IPS-15b (cell line): ENCODE data around the gene GET4.

Experiments used
- H3K27me3 ChIP-seq: one replicate; pipeline ENCODE4 v1.6.1; 2013; ENCODE audit warnings: low read length; ENCODE audit not compliant: control insufficient read depth, insufficient read depth
- H3K36me3 ChIP-seq: one replicate; pipeline ENCODE4 v1.6.1; 2013; ENCODE audit warnings: low read length; ENCODE audit not compliant: control insufficient read depth, insufficient read depth
- H3K4me1 ChIP-seq: one replicate; pipeline ENCODE4 v1.6.1; 2013; ENCODE audit warnings: mild to moderate bottlenecking, low read length; ENCODE audit not compliant: control insufficient read depth, insufficient read depth
- H3K4me3 ChIP-seq: one replicate; pipeline ENCODE4 v1.5.1; 2013; ENCODE audit warnings: low read depth, low read length
- H3K9ac ChIP-seq: one replicate; pipeline ENCODE4 v1.6.1; 2013; ENCODE audit warnings: low read depth, mild to moderate bottlenecking, low read length
- H3K9me3 ChIP-seq: one replicate; pipeline ENCODE4 v1.6.1; 2013; ENCODE audit warnings: mild to moderate bottlenecking, low read length; ENCODE audit not compliant: control insufficient read depth, insufficient read depth

GET4 gene

GRCh38 chr7:945556-946255 lies 69.4 kb downstream of the GET4 start:
- Histone ChIP-seq H3K9ac (peak overlapping the region; percentile 16), H3K4me3 (no peak overlapping the region), H3K9me3 (no peaks in the 10 kb centered on the region), H3K27me3 (peaks cover 5% of the 10 kb centered on the region), H3K4me1 (no peaks in the 10 kb centered on the region), H3K36me3 (no peaks in the 10 kb centered on the region)
